ENCODE data around the gene BCKDHA.

Gene BCKDHA

GRCh38 chr19:41397086-41398049 lies at the start of gene BCKDHA, which contains the start of gene EXOSC5:
Gene BCKDHA, plus strand, starts transcription at chr19:41397818. Its CDS starts 10 bp downstream, at chr19:41397828.
Gene EXOSC5, minus strand, starts transcription at chr19:41397359. Its CDS starts 31 bp downstream, at chr19:41397328.
- peak; percentile 97 to 98 for DNase-seq (ENCODE audit: low read depth in 2 of 2)

GRCh38 chr19:41350735-41351338 lies 46.8 kb upstream of the BCKDHA start:
- no peak for DNase-seq (ENCODE audit: low read depth in 2 of 2)

- DNase-seq (ENCODE audit: low read depth in 2 of 2), result peak; percentile 74 to 77
Measured at GRCh38 chr19:41351339-41352245, 46.0 kb upstream of the BCKDHA start.

GRCh38 chr19:41352279-41352608 lies 45.4 kb upstream of the BCKDHA start:
- DNase-seq (ENCODE audit: low read depth in 2 of 2), result no peak

GRCh38 chr19:41352609-41353465 lies 44.8 kb upstream of the BCKDHA start:
- DNase-seq (ENCODE audit: low read depth in 2 of 2), result peak; percentile 74 to 75

GRCh38 chr19:41353466-41354342 lies 43.9 kb upstream of the BCKDHA start, which contains the start of gene TGFB1:
Gene TGFB1, minus strand, starts transcription at chr19:41353922. Its CDS starts 878 bp downstream, at chr19:41353044.
- DNase-seq (ENCODE audit: low read depth in 2 of 2), result peak; percentile 91 to 97

- no peak for DNase-seq (ENCODE audit: low read depth in 2 of 2)
Measured at GRCh38 chr19:41354343-41354953, 43.2 kb upstream of the BCKDHA start.

GRCh38 chr19:41355035-41355434 lies 42.6 kb upstream of the BCKDHA start:
- no peak for DNase-seq (ENCODE audit: low read depth in 2 of 2)

- no peak for DNase-seq (ENCODE audit: low read depth in 2 of 2)
Measured at GRCh38 chr19:41355802-41356201, 41.8 kb upstream of the BCKDHA start.

GRCh38 chr19:41356984-41357739 lies 40.5 kb upstream of the BCKDHA start:
- DNase-seq (ENCODE audit: low read depth in 2 of 2), result no peak

GRCh38 chr19:41357746-41358145 lies 39.9 kb upstream of the BCKDHA start:
- DNase-seq (ENCODE audit: low read depth in 2 of 2), result no peak

- no peak for DNase-seq (ENCODE audit: low read depth in 2 of 2)
Measured at GRCh38 chr19:41359741-41360140, 37.9 kb upstream of the BCKDHA start.

GRCh38 chr19:41362143-41362847 lies 35.3 kb upstream of the BCKDHA start:
- no peak for DNase-seq (ENCODE audit: low read depth in 2 of 2)

GRCh38 chr19:41363371-41363752 lies 34.3 kb upstream of the BCKDHA start:
- no peak for DNase-seq (ENCODE audit: low read depth in 2 of 2)

- peak; percentile 94 to 96 for DNase-seq (ENCODE audit: low read depth in 2 of 2)
Measured at GRCh38 chr19:41363753-41364523, 33.7 kb upstream of the BCKDHA start, which contains the start of gene B9D2. Gene B9D2, minus strand, starts transcription at chr19:41364149. Its CDS starts 630 bp downstream, at chr19:41363519.

GRCh38 chr19:41364524-41365391 lies 32.9 kb upstream of the BCKDHA start:
- no peak for DNase-seq (ENCODE audit: low read depth in 2 of 2)
